CD1c-positive myeloid dendritic cell (primary cell): Measurements from ENCODE around the gene PDXK.
A peak's percentile ranks its signal among the peaks of the same experiment; 100 is the strongest.

Experiments
- DNase-seq: peaks from one replicate; pipeline ENCODE4 v3.0.0-alpha.2; 2016; ENCODE audit errors: extremely low spot score

Gene PDXK

DNA sequence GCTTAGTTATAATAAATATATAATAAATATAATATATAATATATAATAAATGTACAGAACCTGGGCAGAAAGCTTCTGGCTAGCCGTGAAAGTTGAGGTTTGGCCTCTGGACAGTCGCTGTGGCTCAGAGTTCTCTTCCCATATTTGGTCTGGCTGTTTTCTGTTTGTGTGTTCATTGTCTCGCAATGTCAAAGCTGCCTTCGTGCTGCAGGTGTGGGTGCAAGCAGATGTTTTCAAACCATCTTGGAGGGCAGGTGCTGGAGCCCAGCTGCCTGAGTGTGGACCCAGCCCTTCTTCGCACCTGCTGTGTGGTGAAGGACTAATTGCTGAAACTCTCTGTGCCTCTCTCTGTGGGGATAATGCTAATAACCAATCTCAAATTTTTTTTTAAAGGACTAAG, 60.7 kb downstream of the PDXK start:
- DNase-seq = peak; percentile 37

DNA sequence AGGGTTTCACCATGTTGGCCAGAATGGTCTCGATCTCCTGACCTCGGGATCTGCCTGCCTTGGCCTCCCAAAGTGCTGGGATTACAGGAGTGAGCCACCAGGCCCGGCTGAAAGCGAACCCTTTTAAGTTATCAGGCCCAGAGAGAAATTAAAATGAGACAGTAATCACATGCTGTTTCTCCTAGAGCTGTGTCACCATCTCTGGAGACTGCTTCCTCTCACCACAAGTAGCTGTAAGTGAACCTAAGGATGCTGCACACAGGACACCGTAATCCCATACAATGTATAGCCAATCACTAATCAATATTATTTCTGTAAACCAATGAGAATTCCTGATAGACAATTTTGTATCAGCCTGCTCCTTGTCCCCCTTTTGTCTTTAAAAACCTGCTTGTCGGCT, 62.9 kb downstream of the PDXK start:
- peak; percentile 51 for DNase-seq

- peak; percentile 82 for DNase-seq
Observed at GRCh38 chr21:43782431-43783097, 63.6 kb downstream of the PDXK start.

GRCh38 chr21:43783098-43783700, 64.3 kb downstream of the PDXK start:
- DNase-seq = no peak

DNA sequence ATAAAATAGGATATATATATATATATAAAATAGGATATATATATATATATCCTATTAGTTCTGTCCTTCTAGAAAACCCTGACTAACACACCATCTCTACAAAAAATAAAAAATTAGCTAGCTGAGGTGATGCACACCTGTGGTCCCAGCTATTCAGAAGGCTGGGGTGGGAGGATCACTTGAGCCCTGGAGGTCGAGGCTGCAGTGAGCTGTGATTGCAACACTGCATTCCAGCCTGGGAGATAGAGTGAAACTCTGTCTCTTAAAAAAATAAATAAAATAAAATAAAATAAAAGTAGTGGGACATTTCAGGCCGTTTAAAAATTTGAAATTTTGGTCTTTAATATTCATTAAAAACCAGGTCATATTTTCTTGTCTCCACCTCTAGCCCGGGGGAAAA, 66.2 kb downstream of the PDXK start:
- no peak for DNase-seq

- no peak for DNase-seq
Observed at GRCh38 chr21:43786300-43786806, 67.4 kb downstream of the PDXK start.

GRCh38 chr21:43786807-43787440, 68.0 kb downstream of the PDXK start:
- DNase-seq = no peak

- peak; percentile 98 for DNase-seq
Observed at GRCh38 chr21:43789276-43790009, 70.5 kb downstream of the PDXK start, which contains the start of gene RRP1. Gene RRP1 (plus strand): TSS chr21:43789577. CDS start chr21:43789630, 53 bp downstream.

DNA sequence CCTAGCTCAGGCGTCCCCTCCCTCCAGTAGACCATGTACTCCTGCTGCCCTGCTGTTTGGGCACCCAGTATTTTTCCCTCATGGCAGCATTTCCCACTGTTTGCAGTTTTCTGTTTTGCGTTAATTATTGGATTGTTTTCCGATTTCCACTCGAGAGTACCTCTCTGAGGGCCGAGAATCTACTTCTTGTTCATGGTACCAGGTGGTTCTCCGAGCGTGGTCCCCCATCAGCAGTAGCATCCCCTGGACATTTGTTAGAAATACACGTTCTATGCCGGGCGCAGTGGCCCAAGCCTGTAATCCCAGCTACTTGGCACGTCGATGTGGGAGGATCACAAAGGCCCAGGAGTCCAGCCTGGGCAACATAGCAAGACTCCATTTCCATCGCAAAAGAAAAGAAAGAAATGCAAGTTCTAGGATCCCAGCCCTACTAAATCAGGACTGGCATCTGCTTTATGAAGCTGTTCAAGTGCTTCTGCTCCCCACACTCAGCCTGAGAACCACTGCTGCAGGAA, 71.1 kb downstream of the PDXK start:
- no peak for DNase-seq

DNA sequence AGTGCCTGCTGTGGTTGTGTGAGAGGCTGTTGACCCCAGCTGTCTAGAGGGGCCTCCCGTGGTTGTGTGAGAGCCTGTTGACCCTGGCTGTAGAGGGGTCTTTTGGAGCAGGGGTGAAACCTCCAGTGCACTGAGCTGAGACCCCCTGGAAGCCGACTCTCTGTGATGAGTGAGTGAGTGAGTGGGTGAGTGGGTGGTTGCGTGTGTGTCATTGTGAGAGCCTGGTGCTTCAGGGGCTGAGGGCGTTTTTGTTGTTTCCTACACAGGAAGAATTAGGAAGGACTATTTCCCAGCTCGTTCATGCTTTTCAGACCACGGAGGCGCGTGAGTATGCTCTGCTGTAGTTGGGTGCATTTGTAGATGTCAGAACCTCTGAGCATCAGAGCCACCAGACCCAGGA, 73.5 kb downstream of the PDXK start:
- DNase-seq = no peak

DNA sequence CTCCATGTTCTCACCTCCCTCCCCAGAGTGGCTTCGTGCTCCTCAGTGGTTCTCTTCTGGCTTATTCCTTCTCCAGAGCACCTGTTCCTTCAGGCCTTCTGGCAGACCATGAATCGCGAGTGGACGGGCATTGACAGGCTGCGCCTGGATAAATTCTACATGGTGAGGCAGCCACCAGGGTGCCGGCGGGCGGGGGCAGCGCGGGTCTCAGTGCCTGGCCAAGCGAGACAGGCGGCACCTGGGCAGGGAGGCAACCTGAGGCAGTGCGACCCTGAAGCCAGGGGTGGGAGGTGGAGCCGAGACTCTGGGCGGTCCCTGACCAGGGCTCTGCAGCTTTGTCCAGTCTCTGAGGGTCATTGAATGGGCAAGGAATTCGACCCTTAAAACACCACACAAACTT, 74.3 kb downstream of the PDXK start:
- no peak for DNase-seq

DNA sequence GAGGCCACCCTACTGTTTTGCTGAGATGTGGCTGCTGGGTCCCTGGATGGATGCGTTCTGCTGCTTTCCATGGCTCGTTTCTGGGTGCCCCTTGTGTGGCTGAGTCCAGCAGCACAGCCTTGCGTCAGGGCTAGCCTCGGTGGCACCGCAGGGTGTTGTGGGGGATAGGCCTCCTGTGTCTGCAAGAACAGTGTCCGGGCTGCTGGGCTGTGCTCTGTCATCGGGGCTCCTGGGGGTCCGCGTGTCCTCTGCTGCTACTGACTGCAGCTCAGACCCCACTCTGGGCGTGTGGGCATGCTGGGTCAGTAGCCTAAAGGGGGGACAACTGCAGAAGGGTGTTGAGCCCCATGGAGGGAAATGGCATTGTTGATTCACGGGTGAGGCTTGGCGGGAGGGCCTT, 75.4 kb downstream of the PDXK start:
- DNase-seq = no peak

DNA sequence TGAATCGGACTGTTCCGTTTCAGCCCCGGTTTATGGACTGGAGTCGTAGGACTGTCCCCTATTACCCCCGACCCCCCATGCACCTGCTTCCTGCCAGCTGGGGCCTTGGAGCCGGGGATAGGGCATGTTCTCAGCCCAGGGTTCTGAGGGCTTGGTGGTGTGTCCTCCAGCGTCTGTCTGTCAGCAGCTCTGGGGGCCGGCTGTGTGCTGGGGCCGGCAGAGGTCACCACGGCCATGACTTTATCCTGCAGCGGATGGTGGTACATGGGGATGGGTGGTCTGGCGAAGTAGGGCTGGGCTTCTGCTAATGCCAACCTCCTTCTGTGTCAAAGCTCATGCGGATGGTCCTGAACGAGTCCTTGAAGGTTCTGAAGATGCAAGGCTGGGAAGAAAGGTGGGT, 75.9 kb downstream of the PDXK start:
- no peak for DNase-seq

- no peak for DNase-seq
Observed at GRCh38 chr21:43797415-43797814, 78.5 kb downstream of the PDXK start.

DNA sequence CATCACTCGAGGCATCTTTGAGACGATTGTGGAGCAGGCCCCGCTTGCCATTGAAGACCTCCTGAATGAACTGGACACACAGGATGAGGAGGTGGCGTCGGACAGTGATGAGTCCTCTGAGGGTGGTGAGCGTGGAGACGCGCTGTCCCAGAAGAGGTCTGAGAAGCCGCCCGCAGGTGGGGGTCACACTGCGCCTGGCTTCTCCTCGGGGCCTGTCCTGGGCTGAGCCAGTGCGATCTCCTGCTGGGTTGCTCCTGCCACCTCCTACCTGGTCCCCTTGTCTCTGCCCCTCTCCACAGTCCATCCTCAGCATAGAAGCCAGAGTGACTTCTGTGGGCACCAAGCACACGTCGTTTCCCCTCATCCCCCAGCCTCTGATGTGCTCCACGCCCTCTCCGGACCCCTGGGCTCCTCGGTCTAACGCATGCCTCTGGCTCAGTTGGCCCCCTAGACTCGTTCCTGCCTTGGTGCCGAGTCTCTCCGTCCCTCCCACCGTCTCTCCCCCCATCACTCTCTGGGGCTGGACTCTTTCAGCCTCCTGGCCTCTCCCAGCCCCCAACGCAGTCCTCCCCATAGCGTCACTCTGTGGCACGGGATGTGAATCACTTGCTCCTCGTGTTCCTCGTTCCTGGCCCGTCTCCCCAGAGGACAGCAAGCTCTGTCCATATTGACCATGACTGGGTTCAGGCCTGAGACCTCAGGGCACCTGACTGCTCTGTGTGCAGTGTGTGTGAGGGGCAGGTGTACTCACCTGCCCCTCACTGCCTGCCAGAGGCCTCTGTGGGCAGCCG, 79.2 kb downstream of the PDXK start:
- no peak for DNase-seq

DNA sequence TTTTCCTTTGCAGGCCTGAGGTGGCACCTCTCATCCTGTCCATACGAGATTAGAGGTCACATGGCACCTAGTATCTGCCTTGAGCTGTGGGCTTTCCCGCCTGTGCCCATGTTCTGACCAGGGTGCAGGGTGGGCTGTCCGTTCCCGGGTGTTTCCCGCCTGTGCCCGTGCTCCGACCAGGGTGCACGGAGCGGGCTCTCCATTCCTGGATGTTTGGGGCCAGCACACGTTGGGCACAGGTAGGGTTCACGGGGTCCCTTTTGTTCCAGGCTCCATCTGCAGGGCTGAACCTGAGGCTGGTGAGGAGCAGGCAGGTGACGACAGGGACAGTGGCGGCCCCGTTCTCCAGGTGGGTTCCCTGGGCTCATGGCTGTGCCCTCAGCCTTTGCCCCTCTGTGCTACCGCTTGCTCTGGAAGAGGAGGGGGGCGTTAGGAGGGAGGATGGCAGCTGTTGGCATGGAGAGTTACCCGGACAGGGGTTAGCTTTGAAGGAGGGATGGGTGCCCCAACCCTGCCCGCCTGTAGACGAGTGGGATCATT, 80.4 kb downstream of the PDXK start:
- DNase-seq = no peak

- no peak for DNase-seq
Observed at GRCh38 chr21:43800124-43800523, 81.2 kb downstream of the PDXK start.

GRCh38 chr21:43800566-43800965, 81.6 kb downstream of the PDXK start:
- DNase-seq = no peak

- no peak for DNase-seq
Observed at GRCh38 chr21:43801006-43801783, 82.3 kb downstream of the PDXK start.

- DNase-seq = no peak
Observed at GRCh38 chr21:43802713-43803313, 83.9 kb downstream of the PDXK start.
